Embryonic facial prominence (tissue), 1 donor: ENCODE data around the gene ACAD11.
A peak's percentile ranks its signal among the peaks of the same experiment; 100 is the strongest.
"Not testable (repeated sequence)": the region's sequence is repeated elsewhere in the genome, so short reads cannot be mapped to it uniquely, and the experiment has no call there.

Experiments
- DNase-seq: peaks from one replicate; pipeline ENCODE4 v3.0.0-alpha.2; 2016; ENCODE audit errors: extremely low spot score

Gene ACAD11

GRCh38 chr3:132605374-132605792 lies 54.2 kb downstream of the ACAD11 start:
- no peak for DNase-seq

DNA sequence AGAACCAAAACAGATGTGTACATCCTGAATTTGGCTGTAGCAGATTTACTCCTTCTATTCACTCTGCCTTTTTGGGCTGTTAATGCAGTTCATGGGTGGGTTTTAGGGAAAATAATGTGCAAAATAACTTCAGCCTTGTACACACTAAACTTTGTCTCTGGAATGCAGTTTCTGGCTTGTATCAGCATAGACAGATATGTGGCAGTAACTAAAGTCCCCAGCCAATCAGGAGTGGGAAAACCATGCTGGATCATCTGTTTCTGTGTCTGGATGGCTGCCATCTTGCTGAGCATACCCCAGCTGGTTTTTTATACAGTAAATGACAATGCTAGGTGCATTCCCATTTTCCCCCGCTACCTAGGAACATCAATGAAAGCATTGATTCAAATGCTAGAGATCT lies 59.0 kb downstream of the ACAD11 start:
- DNase-seq: not testable (repeated sequence)

DNA sequence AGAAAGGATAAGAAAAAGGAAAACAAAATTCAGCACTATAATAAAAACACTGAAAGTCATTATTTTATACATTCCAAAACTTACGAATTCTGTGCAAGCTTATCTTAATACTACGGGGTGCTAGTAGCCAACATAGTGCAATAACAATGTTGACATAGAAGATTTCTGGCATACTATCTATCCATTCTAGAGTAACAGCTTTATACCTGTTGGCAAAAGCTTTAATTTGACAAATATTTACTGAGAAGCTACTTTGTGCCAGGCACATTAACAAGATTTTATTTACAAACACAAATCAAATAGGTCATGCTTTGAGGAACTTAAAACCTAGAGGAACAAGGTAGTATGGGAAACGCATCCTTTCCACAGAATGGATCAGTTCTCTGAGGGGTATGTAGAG lies 61.4 kb downstream of the ACAD11 start:
- DNase-seq: no peak

DNA sequence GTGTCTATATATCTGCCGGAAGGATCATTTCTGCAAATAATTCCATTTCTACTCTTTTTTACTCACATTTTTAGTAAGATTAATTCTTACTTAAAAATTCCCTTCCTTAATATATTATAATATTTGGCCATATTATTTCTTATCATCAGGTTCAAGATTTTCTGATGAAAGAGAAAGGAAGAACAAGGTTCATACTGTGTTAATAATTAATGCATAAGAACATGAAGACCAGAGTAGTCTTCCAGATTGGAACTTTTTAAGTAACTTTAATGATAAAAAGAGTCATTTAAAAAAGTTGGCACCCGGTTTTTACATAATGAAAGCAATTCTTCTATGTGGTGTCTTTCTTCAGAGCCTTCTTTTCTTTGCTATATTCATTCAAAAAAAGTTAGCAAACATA lies 61.9 kb downstream of the ACAD11 start:
- DNase-seq: no peak

DNA sequence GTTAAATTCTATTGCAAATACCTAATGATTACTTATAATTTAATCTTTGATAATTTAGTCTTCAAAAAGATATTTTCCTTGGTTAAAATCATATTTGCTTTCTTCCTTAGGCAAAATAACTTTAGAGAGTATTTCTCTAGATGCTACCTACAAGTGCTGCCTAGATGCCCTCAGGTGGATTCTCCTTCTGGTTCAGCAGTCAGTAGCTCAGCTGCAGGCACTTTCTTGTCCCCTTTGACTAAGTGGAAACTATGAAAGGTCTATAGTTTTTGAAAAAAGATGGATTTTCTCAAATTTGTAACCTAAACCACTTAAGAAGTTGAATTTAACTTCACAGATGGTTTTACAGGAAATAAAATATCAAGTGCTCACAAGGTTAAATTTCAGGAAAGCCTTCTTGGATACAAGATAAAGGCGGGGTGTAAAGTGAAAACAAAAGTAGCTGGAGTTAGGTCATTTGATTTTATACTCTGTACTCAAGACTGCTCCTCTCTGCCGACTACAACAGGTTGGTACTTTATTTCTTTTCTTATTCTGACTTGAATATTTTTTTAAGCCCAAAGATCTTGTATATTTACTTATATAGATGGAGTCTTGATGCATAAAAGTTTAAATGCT lies 62.7 kb downstream of the ACAD11 start, which contains the start of gene ACKR4:
Gene ACKR4 (plus strand): TSS at position 455 of the 618 bp plus-strand sequence. CDS start 3,128 bp downstream, outside the sequence.
- DNase-seq: no peak

DNA sequence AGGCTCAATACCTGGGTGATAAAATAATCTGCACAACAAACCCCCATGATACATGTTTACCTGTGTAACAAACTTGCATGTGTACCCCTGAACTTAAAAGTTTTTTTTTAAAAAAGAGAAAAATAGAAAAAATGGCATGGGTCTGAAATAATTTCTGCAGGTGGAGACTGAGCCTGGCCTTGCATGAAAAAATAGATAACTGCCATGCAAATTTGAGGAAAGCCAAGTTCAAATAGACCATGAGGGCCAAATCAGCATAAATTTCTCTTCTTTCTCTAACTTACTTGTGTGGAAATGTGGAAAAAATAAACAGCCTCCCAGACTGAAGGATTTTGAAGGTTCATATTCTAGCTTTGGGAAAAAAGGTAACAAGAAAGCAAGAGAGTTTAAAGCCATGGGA lies 63.3 kb downstream of the ACAD11 start:
- no peak for DNase-seq

GRCh38 chr3:132595014-132595413 lies 64.6 kb downstream of the ACAD11 start:
- DNase-seq: no peak

DNA sequence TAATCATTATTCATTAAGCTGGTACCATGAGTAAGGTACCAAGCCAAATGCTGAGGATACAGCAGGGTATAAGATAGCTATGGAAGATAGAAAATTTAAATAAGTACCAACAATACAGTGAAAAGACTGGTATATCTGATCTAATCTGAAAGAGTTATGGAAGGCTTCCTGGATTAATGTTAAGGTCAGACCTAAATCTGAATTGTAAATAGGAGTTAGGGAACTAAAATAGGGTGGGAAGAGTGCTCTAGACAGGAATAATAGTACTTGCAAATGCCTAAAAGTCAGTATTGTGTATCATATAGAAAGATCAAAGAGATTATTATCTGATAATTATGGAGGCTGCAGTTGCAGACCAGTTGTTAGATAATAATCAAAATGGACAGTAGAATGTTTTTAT lies 65.1 kb downstream of the ACAD11 start:
- DNase-seq: no peak

DNA sequence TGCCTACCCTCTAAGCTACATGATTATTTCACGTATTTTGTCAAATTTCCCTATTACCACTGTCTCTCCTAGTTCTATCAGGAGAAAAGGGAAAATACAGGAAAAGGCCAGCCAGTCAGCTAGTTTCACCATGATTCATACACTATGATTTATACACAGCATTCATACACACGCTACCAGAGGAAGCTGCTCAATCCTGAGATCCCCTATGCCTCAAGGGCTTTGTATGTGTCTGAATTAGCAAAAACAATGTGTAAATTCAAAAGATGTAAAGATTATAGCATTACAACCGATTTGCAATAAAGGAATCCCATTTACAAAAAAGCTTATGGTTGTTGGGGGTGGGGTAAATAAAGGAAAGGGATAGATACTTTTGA lies 65.7 kb downstream of the ACAD11 start:
- no peak for DNase-seq

DNA sequence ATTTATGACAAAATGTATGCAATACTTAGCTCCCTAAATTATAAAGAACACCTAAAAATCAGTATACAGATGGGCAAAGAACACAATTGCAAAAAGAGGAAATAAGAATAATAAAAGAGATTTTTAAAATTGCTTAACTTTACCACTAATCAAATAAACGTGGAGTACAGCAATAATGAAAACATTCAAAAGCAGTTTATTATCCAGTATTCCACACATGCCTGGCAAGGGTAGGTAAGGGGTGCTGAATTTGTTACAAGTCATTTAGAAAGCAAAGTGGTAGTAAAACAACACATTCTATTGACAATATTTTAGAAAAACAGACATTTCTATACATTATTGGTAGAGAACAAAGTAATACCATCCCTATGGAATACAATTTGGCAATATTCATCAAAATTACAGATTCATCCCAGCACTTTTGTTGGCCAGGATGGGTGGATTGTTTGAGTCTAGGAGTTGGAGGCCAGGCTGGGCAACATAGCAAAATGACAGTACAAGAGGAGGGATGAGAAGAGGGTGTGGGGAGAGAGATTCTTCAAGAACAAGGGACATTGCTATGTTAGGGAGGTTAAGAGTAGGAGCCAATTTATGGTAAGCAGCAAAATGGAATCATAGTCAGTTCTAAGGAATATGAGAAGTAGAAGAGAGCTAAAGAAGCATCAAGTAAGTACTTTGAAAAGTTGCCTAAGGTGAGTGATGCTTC lies 66.2 kb downstream of the ACAD11 start:
- no peak for DNase-seq

DNA sequence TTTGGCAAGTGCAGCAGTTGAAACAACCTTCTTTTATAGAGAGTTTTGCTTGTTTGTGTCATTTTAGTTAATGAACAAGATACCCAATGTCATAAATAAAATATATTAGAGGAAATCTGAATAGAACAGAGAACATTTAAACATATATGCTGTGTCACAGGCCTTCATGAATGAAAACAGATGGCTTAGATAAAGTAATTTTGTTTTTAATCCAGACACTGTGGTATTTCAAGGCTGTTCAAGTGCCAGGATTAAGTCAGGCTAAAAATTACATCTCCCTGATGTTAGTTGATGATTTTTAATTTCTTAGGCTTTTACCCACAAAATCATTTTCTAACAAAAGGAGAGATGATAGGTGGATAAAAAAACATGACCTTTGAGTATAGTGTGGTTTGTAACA lies 67.4 kb downstream of the ACAD11 start:
- no peak for DNase-seq

DNA sequence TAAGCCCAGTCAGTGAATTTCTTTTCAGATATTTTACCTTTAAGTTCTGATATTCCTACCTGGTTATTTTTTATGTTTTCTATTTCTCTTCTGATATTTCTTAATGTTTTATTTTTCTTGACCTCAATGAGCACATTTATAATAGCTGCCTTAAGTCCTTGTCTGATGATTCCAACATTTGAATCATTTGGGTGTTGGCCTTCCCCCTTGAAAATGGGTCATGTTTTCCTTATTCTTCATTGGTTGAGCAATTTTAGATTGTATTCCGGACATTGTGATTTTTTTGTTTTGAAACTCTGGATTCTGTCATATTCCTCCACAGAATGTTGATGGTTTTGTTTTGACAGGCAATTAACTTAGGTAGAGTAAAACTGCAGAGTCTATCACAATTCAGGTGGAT lies 72.2 kb downstream of the ACAD11 start:
- DNase-seq: no peak

- peak; percentile 16 for DNase-seq
Measured at GRCh38 chr3:132573797-132574211, 85.8 kb downstream of the ACAD11 start.

DNA sequence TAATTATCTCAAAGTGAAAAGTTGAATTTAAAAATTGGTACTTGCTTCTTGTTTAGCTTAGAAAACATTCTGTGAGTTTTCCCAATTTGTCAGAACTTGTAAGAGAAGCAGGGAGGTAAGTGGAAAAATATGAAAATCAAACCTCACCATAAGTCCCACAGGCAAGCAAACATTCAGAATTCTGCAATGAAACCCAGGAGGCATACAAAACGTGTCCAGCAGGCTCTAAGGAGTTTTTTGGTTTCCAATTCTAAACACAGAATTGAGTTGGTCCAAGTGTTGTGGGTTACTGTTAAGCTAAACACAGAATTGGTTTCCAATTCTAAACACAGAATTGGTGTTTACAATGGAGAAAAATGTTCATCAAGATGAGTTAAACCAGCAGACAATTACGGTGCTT lies 89.6 kb downstream of the ACAD11 start:
- no peak for DNase-seq

DNA sequence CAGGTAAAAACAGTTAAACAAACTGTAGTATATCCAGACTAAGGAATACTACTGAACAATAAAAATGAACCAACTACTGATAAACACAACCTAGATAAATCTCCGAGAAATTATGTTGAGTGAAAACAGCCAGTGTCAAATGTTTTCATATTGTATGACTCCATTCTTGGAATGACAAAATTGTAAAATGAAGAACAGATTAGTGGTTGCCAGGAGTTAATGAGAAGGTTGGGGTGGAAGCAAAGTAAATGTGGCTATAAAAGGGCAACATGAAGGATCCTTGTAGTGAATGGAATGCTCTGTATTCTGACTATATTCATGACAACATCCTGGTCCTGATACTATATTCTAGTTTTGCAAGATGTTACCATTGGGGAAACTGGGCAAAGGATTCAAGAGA lies 90.0 kb downstream of the ACAD11 start:
- DNase-seq: no peak

DNA sequence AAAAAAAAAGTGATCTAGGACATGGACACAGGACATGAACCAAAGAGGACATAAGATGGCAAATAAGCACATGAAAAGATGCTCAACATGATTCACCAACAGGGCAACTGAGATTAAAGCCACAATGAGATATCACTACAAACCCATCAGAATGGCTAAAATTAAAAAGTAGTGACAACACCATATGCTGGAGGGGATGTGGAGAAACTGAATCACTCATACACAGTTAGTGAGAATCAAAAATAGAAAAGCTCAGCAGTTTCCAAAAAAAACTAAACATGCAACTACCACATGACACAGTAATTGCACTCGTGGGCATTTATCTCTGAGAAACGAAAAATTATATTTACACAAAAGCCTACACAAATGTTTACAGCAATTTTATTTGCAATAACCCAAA lies 90.5 kb downstream of the ACAD11 start:
- DNase-seq: no peak

DNA sequence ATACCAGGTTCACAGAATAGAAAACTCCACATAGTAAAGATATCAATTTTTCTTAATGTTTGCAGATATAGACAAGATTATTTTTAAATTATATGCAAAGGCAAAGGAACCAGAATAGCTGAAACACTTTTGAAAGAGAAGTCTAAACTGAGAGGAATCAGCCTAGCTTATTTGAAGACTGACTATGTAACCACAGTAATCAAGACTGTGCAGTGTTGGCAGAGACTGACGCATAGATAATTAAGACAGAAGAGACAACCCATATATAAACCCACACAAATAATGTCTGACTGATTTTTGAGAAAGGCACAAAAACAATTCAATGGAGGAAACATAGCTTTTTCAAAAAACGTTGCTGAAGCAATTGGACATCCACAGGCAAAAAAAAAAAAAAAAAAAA lies 91.2 kb downstream of the ACAD11 start:
- DNase-seq: no peak

DNA sequence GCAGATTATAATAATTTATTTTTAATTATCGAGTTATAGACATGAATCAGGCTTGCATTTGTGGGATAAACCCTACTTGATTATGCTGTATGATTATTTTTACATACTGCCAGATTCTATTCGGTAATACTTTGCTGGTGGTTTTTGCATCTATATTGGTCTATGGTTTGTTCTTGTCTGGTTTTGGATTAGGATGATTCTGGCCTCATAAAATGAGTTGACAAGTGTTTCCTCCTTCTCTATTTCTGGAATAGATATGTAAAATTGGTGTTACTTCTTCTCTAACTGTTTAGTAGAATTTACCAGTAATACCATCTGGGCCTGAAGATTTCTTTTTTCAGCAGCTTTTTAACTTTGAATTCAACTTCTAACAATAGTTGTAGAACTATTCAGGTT lies 95.5 kb downstream of the ACAD11 start:
- no peak for DNase-seq

- no peak for DNase-seq
Measured at GRCh38 chr3:132563420-132564069, 96.1 kb downstream of the ACAD11 start.

GRCh38 chr3:132561003-132561402 lies 98.6 kb downstream of the ACAD11 start:
- no peak for DNase-seq

GRCh38 chr3:132556508-132557159 lies 103.0 kb downstream of the ACAD11 start:
- DNase-seq: no peak

- DNase-seq: not testable (repeated sequence)
Measured at GRCh38 chr3:132556036-132556386, 103.6 kb downstream of the ACAD11 start.
